T-helper 2 cell (primary cell): ENCODE results near the gene LAPTM4A.
A peak's percentile ranks its signal among the peaks of the same experiment; 100 is the strongest.

Experiments
- DNase-seq, 5 experiments: peaks; one replicate each; pipeline versions ENCODE4 v3.0.0 to v3.0.0-alpha.2; 2012 to 2022

The LAPTM4A gene

DNA sequence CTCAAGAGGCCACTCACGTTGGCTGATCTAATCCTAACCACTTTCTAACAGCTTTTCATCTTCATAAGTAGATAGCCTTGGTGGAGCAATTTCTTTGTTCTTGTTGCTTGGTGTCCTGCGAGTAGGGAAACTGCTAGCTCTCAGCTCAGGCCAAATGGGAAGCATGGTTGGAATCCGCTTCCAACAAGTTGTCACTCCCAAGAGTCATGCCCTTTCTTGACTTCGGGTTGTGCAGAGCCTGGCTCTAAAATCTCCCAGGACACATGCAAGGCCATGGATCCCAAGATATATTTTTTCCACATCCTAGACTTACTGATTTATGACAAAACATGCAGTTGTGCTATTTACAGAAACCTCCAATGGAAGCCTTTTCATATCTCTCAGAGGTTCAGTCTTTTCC lies 31.7 kb downstream of the LAPTM4A start:
- no peak for DNase-seq

DNA sequence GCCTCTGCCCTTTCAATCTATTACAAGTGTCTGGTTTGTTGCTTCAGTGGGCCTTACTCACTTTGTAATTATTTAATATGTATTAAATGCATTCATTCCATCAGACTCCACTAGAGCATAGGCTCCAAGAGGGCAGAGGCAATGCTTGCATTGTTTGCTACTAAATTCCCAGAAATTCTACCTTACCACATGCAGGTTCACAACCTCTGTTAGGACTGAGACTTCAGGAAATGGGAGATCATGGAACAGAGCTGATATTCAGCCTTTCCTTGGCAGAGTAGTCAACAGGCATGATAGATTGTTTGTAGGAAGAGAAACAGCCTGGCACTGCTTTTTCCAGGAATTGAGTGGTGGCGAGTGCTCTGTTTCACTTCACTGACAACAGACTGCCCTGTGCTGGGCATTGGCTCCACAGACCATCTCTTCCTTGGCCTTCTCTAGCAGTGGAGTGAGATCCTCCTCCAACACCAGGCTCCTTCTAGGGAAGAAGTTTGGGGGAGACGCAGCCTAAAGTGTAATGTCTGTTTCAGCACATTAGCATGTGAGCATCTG lies 32.8 kb downstream of the LAPTM4A start:
- DNase-seq = no peak

DNA sequence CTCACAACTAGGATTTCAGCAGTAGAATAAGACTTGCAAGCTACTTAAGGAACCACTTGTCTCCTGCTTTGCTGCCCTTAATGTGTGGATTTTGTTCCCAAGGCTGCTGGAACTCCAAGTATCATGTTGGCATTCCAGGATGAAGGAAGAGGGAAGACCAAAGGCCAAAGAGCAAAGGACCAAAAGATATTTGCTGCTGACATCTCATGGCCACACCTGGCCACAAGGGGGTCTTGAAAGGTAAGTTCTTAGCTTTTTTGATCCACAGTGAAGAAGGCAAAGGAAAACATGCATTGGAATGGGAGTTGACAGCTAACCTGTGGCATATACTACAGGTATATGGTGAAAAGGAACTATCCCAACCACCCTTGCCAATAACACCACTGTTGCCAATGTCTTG lies 35.1 kb downstream of the LAPTM4A start:
- no peak for DNase-seq

DNA sequence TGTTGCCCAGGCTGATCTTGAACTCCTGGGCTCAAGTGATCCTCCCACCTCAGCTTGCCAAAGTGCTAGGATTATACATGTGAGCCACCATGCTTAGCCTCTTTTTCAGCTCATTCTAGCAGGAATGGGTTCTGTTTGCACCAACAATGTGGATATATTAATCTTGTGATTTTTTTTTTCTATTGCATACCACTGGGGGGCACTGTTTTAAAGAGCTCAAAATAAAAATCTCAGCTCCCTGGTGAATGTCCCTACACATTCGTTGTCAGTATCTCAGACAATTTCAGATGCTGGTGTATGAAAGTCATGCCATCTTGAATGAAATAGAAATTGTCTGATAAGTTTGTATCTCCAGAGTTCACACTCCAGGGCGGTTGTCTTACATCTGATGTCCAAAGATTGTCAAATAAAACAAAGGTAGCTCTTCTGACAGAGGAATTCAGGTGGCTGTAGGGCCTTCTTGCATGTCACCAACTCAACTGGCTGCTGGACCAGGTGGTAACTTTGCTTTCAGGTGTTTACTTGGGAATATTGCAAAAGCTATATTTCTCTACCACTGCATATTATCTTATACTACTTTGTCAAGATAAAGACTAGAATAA lies 35.8 kb downstream of the LAPTM4A start:
- peak in 2 of 5 experiments; percentile 11 to 49 for DNase-seq

DNA sequence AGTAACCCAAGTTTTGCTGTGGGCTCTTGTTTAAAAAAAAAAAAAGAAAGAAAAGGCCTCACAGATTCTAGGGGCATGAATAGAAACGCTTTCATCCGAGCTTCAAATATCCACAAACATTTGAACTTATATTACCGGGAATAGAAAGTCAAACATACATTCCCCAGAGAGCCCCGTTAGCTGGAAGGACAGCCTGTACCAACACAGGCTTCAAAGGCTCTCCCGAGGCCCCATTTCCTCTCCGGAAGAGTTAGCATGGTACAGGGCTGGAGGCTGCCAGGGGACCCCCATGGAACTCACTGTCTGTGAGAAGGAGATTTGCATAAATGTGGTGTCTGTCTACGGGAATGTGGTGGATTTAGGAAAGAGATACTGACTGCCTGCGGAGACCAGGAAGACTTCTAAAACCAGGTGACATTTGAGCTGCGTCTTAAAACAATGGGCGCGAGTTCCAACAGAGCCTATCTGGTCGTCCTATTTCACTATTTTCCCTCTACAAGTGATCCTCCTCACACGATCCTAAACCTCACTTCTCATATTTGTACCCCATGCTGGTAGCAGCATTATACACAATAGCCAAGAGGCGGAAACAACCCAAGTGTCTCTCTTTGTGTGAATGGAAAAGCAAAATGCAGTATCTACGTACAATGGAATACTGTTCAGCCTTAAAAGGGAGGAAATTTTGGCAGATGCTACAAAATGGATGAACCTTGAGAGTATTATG lies 38.1 kb downstream of the LAPTM4A start:
- no peak for DNase-seq

DNA sequence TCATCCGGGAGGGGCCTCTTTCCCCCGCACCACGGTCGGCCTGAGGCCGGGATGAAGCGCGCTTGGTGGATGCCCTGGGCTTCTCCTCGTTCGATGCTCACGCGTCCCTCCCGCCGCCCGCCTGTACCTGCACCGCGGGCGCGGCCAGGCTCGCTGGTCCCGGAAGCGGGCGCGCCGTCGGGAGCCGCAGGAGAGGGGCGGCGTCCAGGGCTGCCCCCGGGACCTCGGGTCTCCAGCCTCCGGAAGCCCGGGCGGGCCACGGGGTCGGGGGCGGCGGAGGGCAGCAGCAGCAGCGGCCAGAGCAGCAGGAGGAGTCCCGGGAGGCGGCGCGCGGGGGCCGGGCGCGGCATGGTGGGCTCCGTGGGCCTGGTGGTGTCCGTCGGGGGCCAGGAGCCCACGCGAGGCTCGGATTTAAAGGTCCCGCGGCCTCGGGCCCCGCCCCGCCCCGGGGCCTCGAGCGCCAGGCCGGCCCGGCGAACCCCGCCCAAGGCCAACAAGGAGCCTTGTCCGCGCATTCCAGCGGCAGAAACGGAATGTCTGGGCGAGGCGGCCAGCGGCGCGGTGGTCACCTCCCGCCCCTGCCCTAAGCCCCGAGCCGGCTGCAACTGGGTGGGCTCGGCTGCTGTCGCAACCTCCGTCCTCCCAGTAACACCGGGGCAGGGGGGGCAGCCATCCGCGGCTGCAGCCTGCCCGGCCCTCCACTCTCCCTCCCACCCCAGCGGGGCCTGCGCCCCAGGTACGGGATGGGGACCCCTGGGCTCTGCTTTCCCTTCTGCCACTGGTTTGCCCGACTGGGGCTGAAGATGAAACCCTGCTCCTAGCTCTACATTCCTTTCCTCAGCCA lies 38.9 kb downstream of the LAPTM4A start, which contains the start of gene MATN3:
TSS of gene MATN3 (minus strand) at position 387 of the 844 bp plus-strand sequence. CDS start at position 350, 37 bp downstream.
- peak in 1 of 5 experiments; percentile 12 for DNase-seq

DNA sequence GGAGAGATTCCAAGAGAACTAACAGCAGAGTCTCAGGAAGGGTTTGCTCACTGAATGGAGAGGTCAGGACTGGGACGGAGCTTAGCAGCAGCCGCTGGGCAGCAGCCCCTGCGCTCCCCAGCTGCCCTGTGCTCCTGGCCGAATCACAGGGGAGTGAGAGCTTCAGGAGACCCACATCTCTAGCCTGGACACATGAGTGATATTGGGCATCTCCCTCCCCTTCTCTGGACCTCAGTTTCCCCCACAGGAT lies 39.5 kb downstream of the LAPTM4A start:
- no peak for DNase-seq

DNA sequence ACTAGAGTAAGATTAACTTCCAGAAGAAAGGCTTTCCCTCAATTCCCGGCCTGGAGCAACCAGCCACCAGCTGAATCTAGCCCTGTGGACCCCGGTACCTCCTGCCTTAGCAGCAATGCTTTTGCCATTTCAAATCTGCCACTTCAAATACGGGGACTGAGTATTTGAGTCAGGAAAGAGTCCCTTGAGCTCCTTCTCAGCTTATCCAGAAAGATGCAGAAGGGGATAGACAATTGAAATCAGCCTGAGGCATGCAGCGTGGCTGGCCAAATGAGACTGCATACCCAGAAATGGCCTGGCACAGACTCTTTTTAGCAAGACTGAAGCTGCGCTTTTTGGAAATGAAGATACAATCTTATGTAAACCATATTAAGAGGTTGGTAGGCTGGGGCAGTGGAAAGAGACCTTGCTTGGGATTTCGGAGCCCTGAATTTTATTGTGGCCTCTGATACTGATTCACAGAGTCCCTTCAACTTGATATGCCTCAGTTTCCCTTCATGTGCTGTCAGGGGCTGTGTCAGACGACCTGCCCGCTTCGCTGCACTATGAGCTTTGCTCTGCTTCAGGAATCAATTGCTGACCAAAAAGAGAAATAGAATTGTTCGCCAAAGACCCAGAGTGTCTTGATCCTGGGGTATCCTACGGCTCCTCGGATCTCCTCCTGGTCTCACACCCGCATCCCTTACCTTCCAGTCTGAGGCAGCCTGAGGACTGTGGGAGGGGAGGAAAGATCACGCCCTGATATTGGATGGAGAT lies 40.0 kb downstream of the LAPTM4A start:
- DNase-seq = no peak

DNA sequence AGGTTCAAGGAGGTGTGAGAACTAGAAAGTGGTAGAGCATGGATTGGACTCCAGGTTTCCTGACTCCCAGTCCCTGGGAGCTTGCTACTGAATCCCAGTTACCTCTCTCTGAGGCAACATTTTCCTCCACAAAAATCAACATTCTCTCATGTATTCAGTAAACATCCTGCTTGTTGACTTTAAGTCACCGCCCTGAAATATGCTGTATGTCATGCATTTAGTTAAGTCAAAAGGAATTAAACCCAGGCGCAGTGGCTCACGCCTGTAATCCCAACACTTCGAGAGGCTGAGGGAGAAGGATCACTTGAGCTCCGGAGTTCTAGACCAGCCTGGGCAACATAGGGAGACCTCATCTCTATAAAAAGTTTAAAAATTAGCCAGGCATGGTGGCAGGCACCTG lies 42.7 kb downstream of the LAPTM4A start:
- DNase-seq = no peak

DNA sequence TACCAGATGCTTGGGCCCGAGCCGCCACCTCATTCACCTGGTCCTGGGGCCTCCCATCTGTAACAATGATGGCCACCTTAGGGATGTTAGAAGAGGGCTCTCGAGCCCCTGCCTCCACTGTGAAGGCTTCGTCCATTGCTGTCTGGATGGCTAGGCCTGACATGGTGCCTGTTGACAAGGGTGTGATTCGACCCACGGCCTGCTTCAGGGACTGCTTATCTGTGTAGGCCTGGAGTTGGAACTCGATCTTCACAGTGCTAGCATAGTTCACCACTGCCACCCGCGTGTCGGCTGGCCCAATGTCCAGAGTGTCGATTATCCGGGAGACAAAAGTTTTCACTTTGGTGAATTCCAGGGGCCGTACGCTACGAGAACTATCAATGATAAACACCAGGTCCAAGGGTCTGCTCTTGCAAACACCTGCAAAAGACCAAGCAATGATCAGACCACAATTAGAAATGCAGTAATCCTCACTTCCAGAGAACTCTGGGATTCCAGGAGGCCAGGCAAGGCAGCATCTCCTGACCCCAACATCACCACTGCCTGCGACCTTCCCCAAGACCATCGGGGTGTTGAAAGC lies 45.4 kb downstream of the LAPTM4A start:
- DNase-seq = no peak

DNA sequence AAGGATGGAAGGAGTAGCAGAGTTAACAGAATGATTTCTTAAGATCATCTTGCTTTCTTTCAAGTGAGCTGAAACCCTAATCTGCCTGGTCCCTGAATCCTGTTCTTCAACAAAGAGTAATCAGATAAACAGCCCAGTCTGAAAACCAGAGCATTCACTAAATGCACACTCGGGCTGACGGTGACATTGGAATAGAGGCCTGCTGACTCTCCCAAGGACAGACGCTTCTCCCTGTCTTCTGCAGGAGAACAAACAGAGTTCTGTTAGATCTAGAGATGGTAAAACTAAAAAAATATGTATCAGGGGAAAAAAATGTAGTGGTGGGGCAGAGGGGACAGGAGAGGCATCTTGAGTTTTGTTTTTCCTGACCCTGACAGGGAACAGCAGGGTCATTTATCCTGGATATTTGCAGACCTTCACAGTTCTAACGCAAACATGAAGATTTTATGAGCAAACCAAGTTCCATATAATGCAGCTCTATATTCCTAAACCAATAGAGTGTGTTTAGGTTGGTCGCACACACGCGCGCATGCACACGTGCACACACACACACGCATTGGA lies 46.3 kb downstream of the LAPTM4A start:
- DNase-seq = no peak

DNA sequence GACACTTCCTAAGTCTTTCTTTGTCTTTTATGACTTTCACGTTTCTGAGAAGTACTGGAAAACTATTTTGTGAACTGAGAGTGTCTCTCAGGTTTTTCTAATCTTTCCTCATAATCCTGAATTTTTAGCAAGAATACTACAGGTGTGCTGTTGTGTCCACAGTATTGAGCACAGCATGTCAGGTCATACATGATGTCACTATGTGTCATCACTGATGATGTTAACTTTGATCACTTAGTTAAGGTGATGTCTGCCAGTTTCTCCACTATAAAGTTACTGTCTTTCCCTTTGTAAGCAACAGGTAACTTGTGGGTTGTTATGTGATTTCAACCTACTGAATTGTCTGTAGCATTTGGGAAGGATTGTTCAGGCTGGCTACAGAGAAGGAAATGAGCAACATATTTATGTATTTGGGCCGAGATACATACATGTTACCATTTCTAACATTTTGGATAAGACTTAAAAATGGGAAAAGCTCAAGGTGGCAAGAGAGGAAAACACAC lies 50.0 kb downstream of the LAPTM4A start:
- no peak for DNase-seq

DNA sequence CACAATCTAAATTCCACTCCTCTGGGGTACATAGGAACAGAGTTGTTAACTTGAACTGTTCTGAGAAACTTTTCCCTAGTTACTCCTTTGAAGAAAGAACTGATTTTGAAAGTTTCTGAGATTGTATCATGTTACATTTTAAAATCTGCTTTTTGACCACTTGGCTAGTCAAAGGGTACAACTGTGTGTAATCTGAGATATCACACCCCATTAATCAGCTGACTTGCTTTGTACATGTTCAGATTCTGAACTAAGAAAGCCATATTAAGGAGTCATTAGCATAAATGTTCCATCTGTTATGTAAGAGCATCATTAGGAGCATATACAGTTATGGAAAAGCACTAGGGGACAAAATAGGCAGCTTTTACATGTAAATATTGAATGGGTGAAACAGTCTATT lies 57.7 kb downstream of the LAPTM4A start:
- DNase-seq = no peak

DNA sequence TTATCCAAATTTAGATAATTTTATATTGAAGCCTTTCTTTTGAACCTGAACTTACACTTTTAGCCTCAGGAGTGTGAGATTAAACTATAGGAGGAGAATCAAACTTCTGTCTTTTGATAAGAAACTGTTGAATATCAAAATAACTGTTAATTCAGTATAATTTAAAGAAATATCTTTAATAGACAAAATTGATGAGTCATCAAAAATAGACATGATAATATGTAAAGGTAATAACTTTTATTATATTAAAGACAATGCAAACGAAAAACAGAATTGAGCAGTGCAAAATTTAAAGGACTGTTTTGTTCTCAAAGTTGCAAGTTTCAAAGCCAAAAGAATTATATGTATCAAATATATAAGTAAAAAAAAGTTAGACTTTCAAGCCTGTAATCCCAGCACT lies 59.5 kb downstream of the LAPTM4A start:
- no peak for DNase-seq

DNA sequence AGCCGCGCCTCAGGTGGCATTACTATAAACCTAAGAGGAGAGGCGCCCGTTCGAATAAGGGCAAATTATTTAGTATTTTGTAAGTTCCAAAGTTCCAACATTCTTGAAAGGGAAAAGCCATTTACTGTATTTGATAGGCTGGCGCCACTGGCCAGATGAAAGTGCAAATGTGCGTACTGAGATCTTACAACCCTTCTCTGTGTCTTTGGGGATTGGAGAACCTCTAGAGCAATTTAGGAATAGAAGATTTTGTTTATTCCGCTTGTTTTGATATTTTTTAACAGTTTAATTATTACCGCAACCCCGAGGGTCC lies 61.1 kb downstream of the LAPTM4A start:
- DNase-seq = no peak

DNA sequence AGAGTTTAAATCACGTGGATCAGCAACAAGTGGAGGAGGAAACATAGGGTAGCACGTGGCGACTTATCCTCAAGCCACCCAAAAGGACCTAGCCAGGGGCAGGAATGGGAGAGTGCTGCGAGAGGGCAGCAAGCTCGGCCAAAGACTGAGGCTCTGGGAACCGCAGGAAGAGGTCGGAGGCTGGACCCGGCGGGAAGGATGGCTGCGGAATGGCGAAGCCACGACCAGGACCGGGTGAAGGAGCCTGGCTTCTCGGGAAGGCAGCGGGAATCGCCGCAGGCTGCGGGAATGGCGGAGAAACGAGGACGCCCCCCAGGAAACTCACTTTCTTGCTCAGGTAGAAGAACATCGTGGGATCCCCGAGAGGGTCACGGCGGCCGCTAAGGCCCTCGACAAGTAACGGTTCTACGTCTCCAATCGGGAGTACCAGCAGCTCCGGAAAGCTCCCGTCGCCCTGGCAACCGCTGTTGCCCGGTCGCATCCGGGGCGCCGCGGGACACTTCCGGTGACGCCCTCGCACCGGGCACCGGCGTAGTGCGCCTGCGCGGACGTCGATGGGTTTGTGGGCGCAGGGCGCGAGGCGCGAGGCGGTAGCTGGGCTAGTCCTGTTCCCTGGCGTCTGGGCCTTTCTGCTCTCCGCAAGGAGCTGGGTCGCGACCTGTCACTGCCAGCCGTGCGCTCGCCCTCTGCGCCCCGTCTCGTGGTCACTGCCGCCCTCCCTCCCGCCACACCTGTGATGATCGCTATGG lies 61.6 kb downstream of the LAPTM4A start, which contains the start of gene WDR35:
TSS of gene WDR35 (minus strand) at position 439 of the 749 bp plus-strand sequence. CDS start at position 349, 90 bp downstream.
- DNase-seq = peak; percentile 78 to 90 (median 85)

DNA sequence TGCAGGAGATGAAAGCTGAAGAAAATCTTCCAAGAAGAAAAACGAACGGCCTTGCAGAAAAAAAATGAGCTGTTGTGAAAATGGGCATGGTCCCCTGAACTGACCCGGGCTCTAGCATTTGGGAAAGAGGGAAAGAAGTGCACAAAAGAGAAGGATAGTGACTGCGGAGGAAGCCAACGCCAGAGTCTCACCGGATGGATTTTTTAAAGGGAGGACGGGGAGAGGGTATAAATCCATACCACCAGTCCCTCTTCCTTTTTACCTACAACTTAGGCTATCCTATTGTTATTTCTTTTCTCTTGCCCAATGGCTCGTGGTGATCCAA lies 62.1 kb downstream of the LAPTM4A start:
- no peak for DNase-seq

DNA sequence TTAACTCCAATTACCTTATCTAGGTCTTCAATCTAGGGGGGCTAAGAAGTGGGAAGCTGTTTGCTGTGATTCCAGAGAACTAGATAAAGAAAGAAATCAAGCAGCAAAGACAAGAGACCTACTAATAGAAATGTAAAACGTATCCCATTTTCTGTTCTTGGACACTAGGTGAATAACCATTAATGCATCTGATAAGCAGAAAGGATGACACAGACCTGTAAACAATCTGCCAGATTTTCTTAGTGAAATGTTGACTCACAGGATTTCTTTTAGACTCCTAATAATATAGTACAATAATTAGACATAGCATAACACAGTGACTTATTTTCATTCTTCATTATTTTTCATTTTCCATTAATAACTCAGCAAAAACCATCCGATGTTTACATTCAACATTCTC lies 62.8 kb downstream of the LAPTM4A start:
- DNase-seq = no peak

DNA sequence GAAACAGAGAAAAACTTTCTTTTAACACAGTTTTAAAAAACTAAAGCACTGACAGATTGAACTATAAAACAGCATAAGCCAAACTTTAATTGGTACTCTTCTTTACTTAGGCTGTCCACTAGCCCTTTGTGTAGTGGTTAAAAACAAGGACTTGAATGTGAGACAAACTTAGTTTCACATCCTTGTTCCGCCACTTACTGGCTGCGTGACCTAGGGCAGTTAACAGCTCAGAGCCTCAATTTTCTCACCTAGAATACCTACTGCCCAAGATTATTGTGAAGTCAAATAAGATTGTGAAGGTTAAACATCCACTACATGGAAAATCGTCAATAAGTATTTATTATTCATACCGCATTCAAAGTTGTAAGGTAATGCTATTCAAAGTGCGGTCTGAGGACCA lies 63.5 kb downstream of the LAPTM4A start:
- DNase-seq = no peak
